K562 (cell line): ENCODE data around the gene MYLK4. TPM values are rescaled to one million over a fixed set of nuclear protein-coding genes. Genes with fewer than 3 reads are reported as not detected.

Source experiments
- ARID2 ChIP-seq: fragments of 450-650 bp; IDR thresholded peaks from 2 replicates; pipeline ENCODE4 v1.6.1; 2017; ENCODE audit warnings: antibody characterized with exemption, mild to moderate bottlenecking
- CBFA2T2 ChIP-seq: fragments of 450-650 bp; conservative IDR thresholded peaks from 2 replicates; pipeline ENCODE4 v1.6.1; 2017; ENCODE audit warnings: mild to moderate bottlenecking
- CREB1 ChIP-seq, 2 experiments: sonication (generic) in 1 of 2; formaldehyde crosslinking in 1 of 2; IDR thresholded peaks; 2 replicates each; pipeline versions ENCODE4 v1.6.1 to v1.8.0; 2012 to 2022; ENCODE audit warnings: inconsistent platforms in 1 of 2, mild to moderate bottlenecking in 1 of 2, missing genetic modification reagents in 1 of 2, moderate library complexity in 1 of 2
- ETV1 ChIP-seq: fragments of 450-650 bp; conservative IDR thresholded peaks from 2 replicates; pipeline ENCODE4 v1.6.1; 2016; ENCODE audit warnings: missing genetic modification characterization, control low read depth, low read depth, missing compliant biosample characterization
- MCM7 ChIP-seq, 2 experiments: fragments of 450-650 bp; IDR thresholded peaks; 2 replicates each; pipeline ENCODE4 v1.6.1; 2016 to 2018
- NBN ChIP-seq: fragments of 450-650 bp; IDR thresholded peaks from 2 replicates; pipeline ENCODE4 v1.6.1; 2016; ENCODE audit warnings: low read depth, mild to moderate bottlenecking
- RBM22 ChIP-seq: fragments of 200-400 bp; formaldehyde crosslinking; IDR thresholded peaks from 2 replicates; pipeline ENCODE4 v1.6.1; 2018; ENCODE audit warnings: low read length, low read depth; ENCODE audit not compliant: poor library complexity, severe bottlenecking
- RUNX1 ChIP-seq: sonication (generic); IDR thresholded peaks from 2 replicates; pipeline ENCODE4 v1.6.1; 2016; ENCODE audit warnings: antibody characterized with exemption, low read depth
- ZEB2 ChIP-seq: fragments of 450-650 bp; IDR thresholded peaks from 2 replicates; pipeline ENCODE4 v1.6.1; 2016
- ZMIZ1 ChIP-seq, 2 experiments: fragments of 150-350 bp in 1 of 2; IDR thresholded peaks; 2 replicates each; pipeline ENCODE4 v1.6.1; 2012 to 2016; ENCODE audit warnings: low read depth in 2 of 2, low read length in 2 of 2, mild to moderate bottlenecking in 1 of 2, moderate library complexity in 1 of 2
- ZNF436 ChIP-seq: fragments of 250-450, 450-650 bp; sonication (Bioruptor Pico); formaldehyde crosslinking; IDR thresholded peaks from 2 replicates; pipeline ENCODE4 v1.7.0; 2020; ENCODE audit warnings: mild to moderate bottlenecking
- polyA plus RNA-seq, 8 experiments: library from polyadenylated mRNA; depleted of rRNA in 4 of 8; stranded (reverse) in 5 of 8; unstranded in 3 of 8; fragments of >200 nt; fragmentation: Nextera tagmentation in 2 of 8; fragmentation: Illumina TruSeq in 1 of 8; extraction: Ambion mirVana in 2 of 8; extraction: Trizol in 1 of 8; gene quantifications; 2 replicates each; pipeline versions ENCODE4 v1.2.1 to v1.2.3, GENCODE V29; 2011 to 2014; ENCODE audit warnings: inconsistent platforms in 1 of 8, missing spikeins in 1 of 8
- total RNA-seq, 7 experiments: library from RNA; depleted of rRNA in 6 of 7; stranded (reverse); fragments of >200 nt in 6 of 7; fragmentation: Illumina TruSeq in 2 of 7; extraction: Trizol in 2 of 7; gene quantifications; 2 replicates each; pipeline versions ENCODE4 v1.2.1 to v1.2.3, GENCODE V29; 2011 to 2021; ENCODE audit warnings: low replicate concordance in 1 of 7
- TF ChIP-seq, protein P1 (sequence below): fragments of 450-650 bp; IDR thresholded peaks from 2 replicates; pipeline ENCODE4 v1.7.1; 2018; ENCODE audit warnings: mild to moderate bottlenecking, low read depth; ENCODE audit not compliant: partially characterized antibody

MYLK4 gene
- total and polyA plus RNA-seq, 9 of the 15 experiments (the other 6 are each of a cell fraction or from before 2014, with no cell fraction given), result 0.01 to 0.15 (median 0.06) TPM

DNA sequence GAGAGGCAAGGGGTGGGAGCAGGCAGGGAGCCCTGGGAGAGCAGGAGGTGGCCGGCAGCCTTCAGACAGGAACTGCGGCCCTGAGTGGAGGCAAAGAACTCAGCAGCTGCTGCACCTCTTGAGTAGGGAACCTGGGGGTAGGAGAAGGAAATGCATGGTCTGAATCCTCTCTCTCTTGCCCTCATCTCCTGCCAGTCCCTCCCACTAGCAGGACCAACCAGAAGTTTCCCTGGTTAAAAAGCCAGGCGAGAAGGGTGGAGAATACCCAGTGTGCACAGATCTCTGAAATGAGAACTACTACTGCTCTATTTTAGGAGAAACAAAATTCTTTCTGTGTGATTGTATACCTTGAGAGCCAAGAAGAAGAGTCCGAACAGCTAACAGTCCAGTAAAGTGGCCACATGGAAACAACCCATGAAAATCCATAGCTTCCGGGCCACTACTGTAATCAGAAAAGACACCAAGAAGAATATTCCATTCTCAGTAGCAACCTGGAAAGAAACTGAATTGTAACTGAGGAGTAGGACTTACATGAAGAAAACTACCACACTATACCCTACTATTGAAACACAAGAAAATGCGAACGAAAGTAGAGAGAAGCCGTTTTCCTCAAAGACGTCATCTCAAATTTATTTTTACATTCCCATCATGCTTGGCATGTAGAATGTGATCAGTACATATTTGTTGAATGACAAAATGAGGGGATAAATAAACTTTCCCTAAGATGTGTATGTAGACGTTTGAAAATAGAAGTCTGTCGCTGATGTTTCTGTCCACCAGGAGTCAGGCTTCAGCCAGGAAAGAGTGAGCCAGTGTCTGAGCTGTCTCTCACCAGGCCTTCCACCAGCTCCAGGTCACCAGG, 40.1 kb upstream of the MYLK4 start (continued):
- TF ChIP-seq RBM22, result no peak
- TF ChIP-seq RUNX1, result no peak
- TF ChIP-seq ZEB2, result no peak
- TF ChIP-seq MCM7 (IDR thresholded peaks at IDR 0.05), result no peak
- TF ChIP-seq ZNF436 (CRISPR knock-in tag), result no peak
- no peak for TF ChIP-seq CBFA2T2
- 0 out of 2 replicates have a peak, but pooled peaks have one; percentile 52 for TF ChIP-seq NBN
- TF ChIP-seq ETV1 (tag), result no peak; the same call in 1 of the 2 replicates
- no peak for TF ChIP-seq CREB1 (IDR thresholded peaks at IDR 0.05)
- TF ChIP-seq CREB1 (CRISPR knock-in tag; IDR thresholded peaks at IDR 0.05), result 0 out of 2 replicates have a peak, but pooled peaks have one; percentile 26
- TF ChIP-seq, protein P1, sequence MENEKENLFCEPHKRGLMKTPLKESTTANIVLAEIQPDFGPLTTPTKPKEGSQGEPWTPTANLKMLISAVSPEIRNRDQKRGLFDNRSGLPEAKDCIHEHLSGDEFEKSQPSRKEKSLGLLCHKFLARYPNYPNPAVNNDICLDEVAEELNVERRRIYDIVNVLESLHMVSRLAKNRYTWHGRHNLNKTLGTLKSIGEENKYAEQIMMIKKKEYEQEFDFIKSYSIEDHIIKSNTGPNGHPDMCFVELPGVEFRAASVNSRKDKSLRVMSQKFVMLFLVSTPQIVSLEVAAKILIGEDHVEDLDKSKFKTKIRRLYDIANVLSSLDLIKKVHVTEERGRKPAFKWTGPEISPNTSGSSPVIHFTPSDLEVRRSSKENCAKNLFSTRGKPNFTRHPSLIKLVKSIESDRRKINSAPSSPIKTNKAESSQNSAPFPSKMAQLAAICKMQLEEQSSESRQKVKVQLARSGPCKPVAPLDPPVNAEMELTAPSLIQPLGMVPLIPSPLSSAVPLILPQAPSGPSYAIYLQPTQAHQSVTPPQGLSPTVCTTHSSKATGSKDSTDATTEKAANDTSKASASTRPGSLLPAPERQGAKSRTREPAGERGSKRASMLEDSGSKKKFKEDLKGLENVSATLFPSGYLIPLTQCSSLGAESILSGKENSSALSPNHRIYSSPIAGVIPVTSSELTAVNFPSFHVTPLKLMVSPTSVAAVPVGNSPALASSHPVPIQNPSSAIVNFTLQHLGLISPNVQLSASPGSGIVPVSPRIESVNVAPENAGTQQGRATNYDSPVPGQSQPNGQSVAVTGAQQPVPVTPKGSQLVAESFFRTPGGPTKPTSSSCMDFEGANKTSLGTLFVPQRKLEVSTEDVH, result no peak
- TF ChIP-seq ZMIZ1 (IDR thresholded peaks at IDR 0.05; ENCODE audit: low read depth in 2 of 2, low read length in 2 of 2), result no peak
- TF ChIP-seq ARID2, result peak; percentile 96
